ENCODE data around the gene ANKRD50. TPM values are rescaled to one million over a fixed set of nuclear protein-coding genes. Genes with fewer than 3 reads are reported as not detected.

The ANKRD50 gene
- total and polyA plus RNA-seq, 9 of the 15 experiments (the other 6 are each of a cell fraction or from before 2014, with no cell fraction given), result 2.0 to 8.0 (median 6.2) TPM

GRCh38 chr4:124686279-124686678, 26.3 kb downstream of the ANKRD50 start:
- Histone ChIP-seq H4K20me1 (replicated peaks; ENCODE audit: control insufficient read depth, insufficient read depth, low read length) (no peaks in the 10 kb centered on the region), H3K79me2 (ENCODE audit: control insufficient read depth, insufficient read depth, low read length) (peaks cover 17% of the 10 kb centered on the region), H3K4me2 (ENCODE audit: insufficient read depth, low read length) (no peak overlapping the region), H2AFZ (ENCODE audit: low read depth, low read length) (no peak overlapping the region), H3K27ac (ENCODE audit: extremely low read depth, low read depth, low read length) (no peak overlapping the region), H3K9me1 (ENCODE audit: control insufficient read depth, insufficient read depth, low read length) (no peaks in the 10 kb centered on the region), H3K4me1 (replicated peaks in 1 of 2; ENCODE audit: control insufficient read depth in 2 of 2, insufficient read depth in 2 of 2, low read length in 2 of 2) (no peaks in the 10 kb centered on the region), H3K27me3 (ENCODE audit: control insufficient read depth in 2 of 2, insufficient read depth in 2 of 2, low read length in 2 of 2) (no peaks in the 10 kb centered on the region), H3K9ac (ENCODE audit: insufficient read depth in 1 of 2, low read depth in 2 of 2, low read length in 2 of 2) (no peak overlapping the region), H3K36me3 (ENCODE audit: control insufficient read depth, insufficient read depth, low read length) (no peaks in the 10 kb centered on the region), H3K9me3 (replicated peaks; ENCODE audit: control insufficient read depth, insufficient read depth, low read depth, low read length) (no peaks in the 10 kb centered on the region), H3K4me3 (no peak overlapping the region)
- ChIA-PET POLR2A (interaction anchor here (0.7 to 1.0 kb wide), 3 partner anchors 19 to 1752 kb away, joined by 3 to 4 read pairs (median 3); no protein-coding TSS in a partner anchor), CTCF (ENCODE audit: low intra/inter-chr PET ratio) (no interaction called here)
- no peak for TF ChIP-seq ZNF764 (CRISPR knock-in tag; IDR thresholded peaks at IDR 0.05; ENCODE audit: low read depth)
- BruUV-seq (replicated peaks), result no TSS peak
- DNase-seq (ENCODE audit: extremely low read depth in 1 of 4, low spot score in 3 of 4) (no peak), ATAC-seq (peak; percentile 53; the same call in 2 of the 3 replicates), FAIRE-seq (no peak)
- intact Hi-C loops (cut with micrococcal nuclease) (no loop called here), in situ Hi-C loops (cut with MboI) (no loop called here)
- 89% methylated on average over 5 of the region's 5 CpGs for WGBS (ENCODE audit: insufficient coverage, low coverage, missing lambda C conversion rate)

- no peak overlapping the region for H3K9ac ChIP-seq (ENCODE audit: insufficient read depth in 1 of 2, low read depth in 2 of 2, low read length in 2 of 2)
- no peak for ATAC-seq
- no peaks in the 10 kb centered on the region for H3K4me1 ChIP-seq (replicated peaks in 1 of 2; ENCODE audit: control insufficient read depth in 2 of 2, insufficient read depth in 2 of 2, low read length in 2 of 2)
- ChIA-PET POLR2A (no interaction called here), CTCF (ENCODE audit: low intra/inter-chr PET ratio) (no interaction called here)
- no peaks in the 10 kb centered on the region for H3K36me3 ChIP-seq (ENCODE audit: control insufficient read depth, insufficient read depth, low read length)
- H3K27ac ChIP-seq (ENCODE audit: extremely low read depth, low read depth, low read length), result no peak overlapping the region
- DNase-seq (ENCODE audit: extremely low read depth in 1 of 4, low spot score in 3 of 4), result no peak
- no peaks in the 10 kb centered on the region for H3K9me3 ChIP-seq (replicated peaks; ENCODE audit: control insufficient read depth, insufficient read depth, low read depth, low read length)
- H2AFZ ChIP-seq (ENCODE audit: low read depth, low read length), result no peak overlapping the region
- no peak overlapping the region for H3K4me2 ChIP-seq (ENCODE audit: insufficient read depth, low read length)
- in situ Hi-C loops (cut with MboI) (no loop called here), intact Hi-C loops (cut with micrococcal nuclease) (no loop called here)
- no peaks in the 10 kb centered on the region for H3K27me3 ChIP-seq (ENCODE audit: control insufficient read depth in 2 of 2, insufficient read depth in 2 of 2, low read length in 2 of 2)
- no peaks in the 10 kb centered on the region for H3K9me1 ChIP-seq (ENCODE audit: control insufficient read depth, insufficient read depth, low read length)
- no peaks in the 10 kb centered on the region for H4K20me1 ChIP-seq (replicated peaks; ENCODE audit: control insufficient read depth, insufficient read depth, low read length)
- peaks cover 17% of the 10 kb centered on the region for H3K79me2 ChIP-seq (ENCODE audit: control insufficient read depth, insufficient read depth, low read length)
- H3K4me3 ChIP-seq, result no peak overlapping the region
- TF ChIP-seq FOS (IDR thresholded peaks at IDR 0.05; ENCODE audit: extremely low read depth, insufficient read length) (no peak), SAFB (IDR thresholded peaks at IDR 0.05; ENCODE audit: borderline replicate concordance, low read depth, low read length) (no peak), MNT (conservative IDR thresholded peaks at IDR 0.05) (no peak), GMEB1 (CRISPR knock-in tag; IDR thresholded peaks at IDR 0.05) (no peak), RNF219 (CRISPR knock-in tag; IDR thresholded peaks at IDR 0.05) (no peak), HCFC1 (IDR thresholded peaks at IDR 0.05; ENCODE audit: low read depth, low read length) (no peak), ZNF311 (CRISPR knock-in tag; IDR thresholded peaks at IDR 0.05) (no peak), KAT8 (IDR thresholded peaks at IDR 0.05; ENCODE audit: low read depth) (no peak)
- no peak for FAIRE-seq
- BruUV-seq (replicated peaks), result no TSS peak
These were observed 26.7 kb downstream of the ANKRD50 start for GRCh38 chr4:124685851-124686250.
